HEK293 (cell line): ENCODE results near the gene TNPO3.

Experiments used
- CTCF ChIA-PET: fragments of 350-600 bp; formaldehyde crosslinking; extraction: SDS; loops from one replicate; lab custom pipeline; 2021; ENCODE audit warnings: antibody characterized with exemption; lab: Yijun Ruan, JAX
- POLR2A ChIA-PET: fragments of 300-600 bp; formaldehyde crosslinking; extraction: SDS; loops from one replicate; lab custom pipeline; 2020; ENCODE audit warnings: antibody characterized with exemption, inconsistent platforms; lab: Yijun Ruan, JAX
- H3K27ac ChIP-seq: fragments of 200-500 bp; sonication (Bioruptor generic); 2 replicates; pipeline ENCODE4 v1.5.1; 2014; ENCODE audit warnings: low read depth, low read length, control low read depth, inconsistent platforms; ENCODE audit errors: extremely low read depth
- H3K36me3 ChIP-seq, 2 experiments: fragments of 200-500 bp in 1 of 2; sonication (Bioruptor generic) in 1 of 2; 1 replicate in 1 of 2; 2 replicates in 1 of 2; pipeline ENCODE4 v1.5.1; 2014 to 2017; ENCODE audit warnings: inconsistent platforms in 2 of 2, low read length in 2 of 2; ENCODE audit not compliant: control insufficient read depth in 2 of 2, insufficient read depth in 1 of 2
- H3K4me1 ChIP-seq: fragments of 200-500 bp; sonication (Bioruptor generic); 2 replicates; pipeline ENCODE4 v1.5.1; 2014; ENCODE audit warnings: mild to moderate bottlenecking, low read length, inconsistent platforms; ENCODE audit not compliant: control insufficient read depth, insufficient read depth
- H3K4me3 ChIP-seq: 2 replicates; pipeline ENCODE4 v1.5.1; 2011; ENCODE audit warnings: low read depth, mild to moderate bottlenecking, control low read depth, low read length, moderate library complexity
- H3K9me3 ChIP-seq: fragments of 200-500 bp; sonication (Bioruptor generic); 2 replicates; pipeline ENCODE4 v1.5.1; 2014; ENCODE audit warnings: low read depth, low read length, inconsistent platforms; ENCODE audit not compliant: control insufficient read depth, insufficient read depth
- KLF9 ChIP-seq: fragments of 450-650 bp; formaldehyde crosslinking; IDR thresholded peaks from 2 replicates; pipeline ENCODE4 v1.5.1; 2016; ENCODE audit warnings: missing biosample characterization, missing genetic modification characterization, low read depth
- PRDM1 ChIP-seq: fragments of 450-650 bp; formaldehyde crosslinking; IDR thresholded peaks from 2 replicates; pipeline ENCODE4; 2016; ENCODE audit warnings: missing biosample characterization, missing genetic modification characterization
- PRDM4 ChIP-seq: fragments of 450-650 bp; formaldehyde crosslinking; IDR thresholded peaks from 2 replicates; pipeline ENCODE4 v1.5.1; 2017; ENCODE audit warnings: missing biosample characterization, missing genetic modification characterization
- ZBTB11 ChIP-seq: fragments of 450-650 bp; formaldehyde crosslinking; conservative IDR thresholded peaks from 2 replicates; pipeline ENCODE4 v1.5.1; 2016; ENCODE audit warnings: low read depth, missing biosample characterization, missing genetic modification characterization
- ZNF24 ChIP-seq: fragments of 450-650 bp; formaldehyde crosslinking; IDR thresholded peaks from 2 replicates; pipeline ENCODE4 v1.5.1; 2016; ENCODE audit warnings: missing biosample characterization, missing genetic modification characterization
- ZNF433 ChIP-seq: fragments of 450-650 bp; formaldehyde crosslinking; IDR thresholded peaks from 2 replicates; pipeline ENCODE4 v1.5.1; 2016; ENCODE audit warnings: missing biosample characterization, missing genetic modification characterization, low read depth
- ZNF530 ChIP-seq: fragments of 450-650 bp; formaldehyde crosslinking; IDR thresholded peaks from 2 replicates; pipeline ENCODE4 v1.5.1; 2016; ENCODE audit warnings: low read depth, missing biosample characterization, missing genetic modification characterization
- ZSCAN18 ChIP-seq: fragments of 450-650 bp; formaldehyde crosslinking; IDR thresholded peaks from 2 replicates; pipeline ENCODE4 v1.5.1; 2016; ENCODE audit warnings: missing biosample characterization, missing genetic modification characterization

TNPO3 gene

GRCh38 chr7:129010075-129010474, 44.8 kb downstream of the TNPO3 start:
- Histone ChIP-seq H3K36me3 (peaks cover 15 to 29% of the 10 kb centered on the region in 2 experiments), H3K4me3 (no peak overlapping the region), H3K4me1 (no peaks in the 10 kb centered on the region), H3K9me3 (no peaks in the 10 kb centered on the region), H3K27ac (no peak overlapping the region)
- ChIA-PET POLR2A (no interaction called here), CTCF (no interaction called here)
- TF ChIP-seq PRDM4: no peak
- TF ChIP-seq ZBTB11 (tag by site-specific recombination): no peak
- TF ChIP-seq KLF9 (tag by site-specific recombination): no peak

GRCh38 chr7:129009437-129009836, 45.5 kb downstream of the TNPO3 start:
- ChIA-PET CTCF (interaction anchor here (0.8 to 0.9 kb wide), 2 partner anchors 10 to 45 kb away, joined by 3 read pairs; no protein-coding TSS in a partner anchor), POLR2A (no interaction called here)
- Histone ChIP-seq H3K27ac (no peak overlapping the region), H3K9me3 (no peaks in the 10 kb centered on the region), H3K4me3 (no peak overlapping the region), H3K36me3 (peaks cover 9 to 24% of the 10 kb centered on the region in 2 experiments), H3K4me1 (no peaks in the 10 kb centered on the region)
- TF ChIP-seq PRDM1 (tag by site-specific recombination) (0 out of 2 replicates have a peak, but pooled peaks have one; percentile 45), ZNF24 (tag by site-specific recombination) (no peak)

GRCh38 chr7:129008645-129009414, 46.1 kb downstream of the TNPO3 start:
- Histone ChIP-seq H3K4me3 (no peak overlapping the region), H3K4me1 (no peaks in the 10 kb centered on the region), H3K9me3 (no peaks in the 10 kb centered on the region), H3K27ac (no peak overlapping the region), H3K36me3 (peaks cover 4 to 22% of the 10 kb centered on the region in 2 experiments; a peak in 2 of 3 replicates)
- ChIA-PET POLR2A (no interaction called here), CTCF (interaction anchor here (0.6 to 0.9 kb wide), 3 partner anchors 11 to 84 kb away, joined by 3 to 5 read pairs (median 3); no protein-coding TSS in a partner anchor)
- no peak for TF ChIP-seq ZNF530 (tag by site-specific recombination)
- TF ChIP-seq ZNF433 (tag by site-specific recombination): no peak
- TF ChIP-seq ZSCAN18 (tag by site-specific recombination): no peak
